GM18505 (cell line): ENCODE measurements around the gene PDE3A.
"Not testable (repeated sequence)": the region's sequence is repeated elsewhere in the genome, so short reads cannot be mapped to it uniquely, and the experiment has no call there.

ENCODE experiments used
- ATAC-seq: cut with Tn5 transposase; IDR thresholded peaks from one replicate; pipeline ENCODE4 v1.9.1; 2021; ENCODE audit not compliant: unreplicated experiment
- POLR2A ChIP-seq: IDR thresholded peaks from 4 replicates; pipeline ENCODE4 v1.6.1; 2011; ENCODE audit warnings: borderline replicate concordance; ENCODE audit not compliant: insufficient read depth, insufficient read length; ENCODE audit errors: extremely low read depth

The PDE3A gene

GRCh38 chr12:20368114-20368650, at the start of gene PDE3A:
Gene PDE3A, plus strand, starts transcription at chr12:20368537. Its CDS starts 748 bp downstream, at chr12:20369285.
- no peak for ATAC-seq
- no peak for TF ChIP-seq POLR2A

- no peak for ATAC-seq
- no peak for TF ChIP-seq POLR2A
Observed at GRCh38 chr12:20319366-20319765, 49.0 kb upstream of the PDE3A start.

- no peak for ATAC-seq
- TF ChIP-seq POLR2A: no peak
Observed at GRCh38 chr12:20320552-20320951, 47.8 kb upstream of the PDE3A start.

- ATAC-seq: not testable (repeated sequence)
Observed at GRCh38 chr12:20330826-20331505, 37.4 kb upstream of the PDE3A start.

- no peak for ATAC-seq
Observed at GRCh38 chr12:20339060-20339459, 29.3 kb upstream of the PDE3A start.

GRCh38 chr12:20342111-20342510, 26.2 kb upstream of the PDE3A start:
- TF ChIP-seq POLR2A: no peak
- no peak for ATAC-seq

More at GRCh38 chr12:20339060-20339459, 29.3 kb upstream of the PDE3A start:
- TF ChIP-seq POLR2A: no peak

GRCh38 chr12:20345866-20346265, 22.5 kb upstream of the PDE3A start:
- TF ChIP-seq POLR2A: no peak
- ATAC-seq: no peak

- no peak for TF ChIP-seq POLR2A
- no peak for ATAC-seq
Observed at GRCh38 chr12:20350026-20350425, 18.3 kb upstream of the PDE3A start.

GRCh38 chr12:20350495-20350894, 17.8 kb upstream of the PDE3A start:
- no peak for TF ChIP-seq POLR2A
- no peak for ATAC-seq

GRCh38 chr12:20351406-20351805, 16.9 kb upstream of the PDE3A start:
- TF ChIP-seq POLR2A: no peak
- ATAC-seq: no peak

GRCh38 chr12:20356048-20356447, 12.3 kb upstream of the PDE3A start:
- TF ChIP-seq POLR2A: no peak
- no peak for ATAC-seq

GRCh38 chr12:20360407-20360806, 7.9 kb upstream of the PDE3A start:
- ATAC-seq: no peak
- TF ChIP-seq POLR2A: no peak

- ATAC-seq: no peak
- TF ChIP-seq POLR2A: no peak
Observed at GRCh38 chr12:20361416-20361815, 6.9 kb upstream of the PDE3A start.

GRCh38 chr12:20364501-20364900, 3.8 kb upstream of the PDE3A start:
- no peak for TF ChIP-seq POLR2A
- no peak for ATAC-seq
